ENCODE data around the gene CALCOCO1.
"Not testable (repeated sequence)": the region's sequence is repeated elsewhere in the genome, so short reads cannot be mapped to it uniquely, and the experiment has no call there.

The CALCOCO1 gene

GRCh38 chr12:53733051-53733806 lies 6.0 kb upstream of the CALCOCO1 start:
- DNase-seq, result peak; percentile 78

GRCh38 chr12:53729644-53730043 lies 2.4 kb upstream of the CALCOCO1 start:
- DNase-seq, result no peak

- no peak for DNase-seq
Measured at GRCh38 chr12:53728206-53728605, 954 bp upstream of the CALCOCO1 start.

GRCh38 chr12:53726946-53727309 lies 324 bp downstream of the CALCOCO1 start:
- peak; percentile 18 for DNase-seq

- peak; percentile 34 for DNase-seq
Measured at GRCh38 chr12:53726341-53726740, 911 bp downstream of the CALCOCO1 start.

GRCh38 chr12:53725824-53726223 lies 1.4 kb downstream of the CALCOCO1 start:
- peak; percentile 49 for DNase-seq

- no peak for DNase-seq
Measured at GRCh38 chr12:53722450-53723041, 4.7 kb downstream of the CALCOCO1 start.

GRCh38 chr12:53720946-53721345 lies 6.3 kb downstream of the CALCOCO1 start:
- no peak for DNase-seq

GRCh38 chr12:53719649-53720048 lies 7.6 kb downstream of the CALCOCO1 start:
- DNase-seq, result no peak

- DNase-seq, result not testable (repeated sequence)
Measured at GRCh38 chr12:53718567-53718966, 8.7 kb downstream of the CALCOCO1 start.

GRCh38 chr12:53717319-53717718 lies 9.9 kb downstream of the CALCOCO1 start:
- DNase-seq, result no peak

GRCh38 chr12:53714004-53714403 lies 13.2 kb downstream of the CALCOCO1 start:
- no peak for DNase-seq

- DNase-seq, result no peak
Measured at GRCh38 chr12:53713516-53713915, 13.7 kb downstream of the CALCOCO1 start.

GRCh38 chr12:53712059-53712643 lies 15.1 kb downstream of the CALCOCO1 start:
- no peak for DNase-seq

- no peak for DNase-seq
Measured at GRCh38 chr12:53710091-53710490, 17.2 kb downstream of the CALCOCO1 start.

- no peak for DNase-seq
Measured at GRCh38 chr12:53709671-53710070, 17.6 kb downstream of the CALCOCO1 start.

- DNase-seq, result no peak
Measured at GRCh38 chr12:53706080-53706479, 21.2 kb downstream of the CALCOCO1 start.

- peak; percentile 53 for DNase-seq
Measured at GRCh38 chr12:53703756-53704155, 23.5 kb downstream of the CALCOCO1 start.

GRCh38 chr12:53701518-53702264 lies 25.6 kb downstream of the CALCOCO1 start:
- DNase-seq, result peak; percentile 68

GRCh38 chr12:53700567-53700966 lies 26.7 kb downstream of the CALCOCO1 start:
- DNase-seq, result no peak

- DNase-seq, result no peak
Measured at GRCh38 chr12:53699678-53700025, 27.6 kb downstream of the CALCOCO1 start.

- DNase-seq, result no peak
Measured at GRCh38 chr12:53698948-53699677, 28.1 kb downstream of the CALCOCO1 start.
